H1 (cell line): ENCODE measurements around the gene KSR2. TPM values are rescaled to one million over a fixed set of nuclear protein-coding genes. Genes with fewer than 3 reads are reported as not detected.

ENCODE experiments used
- CTCF ChIA-PET: fragments of 300-600 bp; sonication (Branson Sonifier 250); formaldehyde crosslinking; loops from one replicate; lab custom pipeline; 2021; ENCODE audit not compliant: partially characterized antibody; lab: Charles Lee
- POLR2A ChIA-PET: fragments of 300-600 bp; sonication (Branson Sonifier 250); formaldehyde crosslinking; loops from one replicate; lab custom pipeline; 2021; ENCODE audit warnings: inconsistent platforms; ENCODE audit not compliant: partially characterized antibody; lab: Charles Lee
- DNase-seq, 2 experiments: peaks; one replicate each; pipeline versions ENCODE4 v3.0.0 to v3.0.0-alpha.2; 2010 to 2022; ENCODE audit warnings: low spot score in 2 of 2, low read depth in 1 of 2, mixed read lengths in 1 of 2
- FAIRE-seq: peaks from 2 replicates; lab custom pipeline; 2011; peaks lifted over from hg19 to GRCh38; lab: Jason Lieb, UNC
- H2AFZ ChIP-seq: 2 replicates; pipeline ENCODE4 v1.8.1; 2012; ENCODE audit warnings: low read length, inconsistent platforms
- H2AK5ac ChIP-seq: 2 replicates; pipeline ENCODE4 v1.6.1; 2013; ENCODE audit warnings: low read depth, low read length
- H2BK120ac ChIP-seq: replicated peaks from 2 replicates; pipeline ENCODE3; 2013; ENCODE audit warnings: low read depth, low read length, inconsistent platforms
- H2BK12ac ChIP-seq: 2 replicates; pipeline ENCODE4 v1.6.1; 2013; ENCODE audit warnings: low read depth, low read length
- H2BK15ac ChIP-seq: 2 replicates; pipeline ENCODE4 v1.6.1; 2013; ENCODE audit warnings: low read length
- H2BK20ac ChIP-seq: 2 replicates; pipeline ENCODE4 v1.6.1; 2013; ENCODE audit warnings: low read length
- H2BK5ac ChIP-seq: 2 replicates; pipeline ENCODE4 v1.6.1; 2013; ENCODE audit warnings: low read depth, low read length
- H3K14ac ChIP-seq: 2 replicates; pipeline ENCODE4 v1.6.1; 2013; ENCODE audit warnings: inconsistent platforms; ENCODE audit not compliant: insufficient read length
- H3K18ac ChIP-seq: 2 replicates; pipeline ENCODE4 v1.6.1; 2013; ENCODE audit warnings: low read length; ENCODE audit errors: extremely low read depth
- H3K23ac ChIP-seq: 2 replicates; pipeline ENCODE4 v1.6.1; 2013; ENCODE audit warnings: inconsistent platforms; ENCODE audit not compliant: insufficient read length
- H3K23me2 ChIP-seq: 2 replicates; pipeline ENCODE4 v1.6.1; 2013; ENCODE audit warnings: low read depth, low read length
- H3K27ac ChIP-seq: 2 replicates; pipeline ENCODE4 v1.6.1; 2011; ENCODE audit warnings: low read depth, low read length, inconsistent platforms
- H3K27me3 ChIP-seq, 4 experiments: replicated peaks in 1 of 4; 1 replicate in 1 of 4; 2 replicates in 3 of 4; pipeline versions ENCODE4 v1.6.1 to v1.8.1; 2011 to 2013; ENCODE audit warnings: low read length in 3 of 4, mild to moderate bottlenecking in 3 of 4, inconsistent platforms in 2 of 4, mixed read lengths in 2 of 4, moderate library complexity in 1 of 4; ENCODE audit not compliant: control insufficient read depth in 3 of 4, insufficient read depth in 3 of 4; ENCODE audit errors: extremely low read depth in 1 of 4
- H3K36me3 ChIP-seq, 4 experiments: 2 replicates each; pipeline versions ENCODE4 v1.6.1 to v1.8.1; 2011 to 2013; ENCODE audit warnings: mild to moderate bottlenecking in 4 of 4, low read length in 3 of 4, moderate library complexity in 2 of 4, control low read depth in 1 of 4, inconsistent platforms in 1 of 4; ENCODE audit not compliant: insufficient read depth in 4 of 4, control insufficient read depth in 2 of 4
- H3K4ac ChIP-seq: replicated peaks from 2 replicates; pipeline ENCODE3; 2013; ENCODE audit warnings: low read length, low read depth, mixed read lengths, inconsistent platforms; ENCODE audit not compliant: insufficient read length
- H3K4me1 ChIP-seq, 4 experiments: replicated peaks in 1 of 4; 1 replicate in 1 of 4; 2 replicates in 3 of 4; pipeline versions ENCODE4 v1.6.1 to v1.8.1; 2011 to 2013; ENCODE audit warnings: low read length in 3 of 4, inconsistent platforms in 2 of 4, mixed read lengths in 1 of 4; ENCODE audit not compliant: insufficient read depth in 4 of 4, control insufficient read depth in 3 of 4
- H3K4me2 ChIP-seq, 2 experiments: 2 replicates each; pipeline versions ENCODE4 v1.6.1 to v1.8.1; 2011 to 2013; ENCODE audit warnings: low read depth in 2 of 2, low read length in 2 of 2, control low read depth in 1 of 2, inconsistent platforms in 1 of 2, mild to moderate bottlenecking in 1 of 2; ENCODE audit not compliant: insufficient read depth in 1 of 2
- H3K4me3 ChIP-seq, 4 experiments: fragments of 200-600, 300-600 bp in 1 of 4; sonication (generic), shearing (Covaris generic), sonication (Bioruptor Twin) in 1 of 4; 2 replicates each; pipeline versions ENCODE4 v1.5.1 to v1.8.1; 2011 to 2016; ENCODE audit warnings: low read length in 4 of 4, low read depth in 3 of 4, control low read depth in 2 of 4, inconsistent platforms in 2 of 4, mild to moderate bottlenecking in 2 of 4, mixed read lengths in 1 of 4, moderate library complexity in 1 of 4; ENCODE audit not compliant: insufficient read depth in 2 of 4; ENCODE audit errors: extremely low read depth in 1 of 4
- H3K56ac ChIP-seq: replicated peaks from 2 replicates; pipeline ENCODE3; 2013; ENCODE audit warnings: low read depth, mild to moderate bottlenecking, mixed read lengths, low read length, inconsistent platforms; ENCODE audit not compliant: insufficient read length
- H3K79me1 ChIP-seq: 2 replicates; pipeline ENCODE4 v1.6.1; 2013; ENCODE audit warnings: low read depth, low read length, control low read depth
- H3K79me2 ChIP-seq, 2 experiments: 2 replicates each; pipeline versions ENCODE4 v1.6.1 to v1.8.1; 2012 to 2013; ENCODE audit warnings: low read length in 2 of 2, mild to moderate bottlenecking in 2 of 2, inconsistent platforms in 1 of 2; ENCODE audit not compliant: insufficient read depth in 2 of 2, control insufficient read depth in 1 of 2
- H3K9ac ChIP-seq, 4 experiments: replicated peaks in 1 of 4; 1 replicate in 1 of 4; 2 replicates in 3 of 4; pipeline versions ENCODE4 v1.6.1 to v1.8.1; 2011 to 2013; ENCODE audit warnings: low read depth in 3 of 4, low read length in 3 of 4, control low read depth in 2 of 4, mild to moderate bottlenecking in 2 of 4, moderate library complexity in 2 of 4, inconsistent platforms in 1 of 4; ENCODE audit errors: extremely low read depth in 1 of 4
- H3K9me3 ChIP-seq, 2 experiments: 2 replicates each; pipeline versions ENCODE4 v1.6.1 to v1.8.1; 2012 to 2013; ENCODE audit warnings: mild to moderate bottlenecking in 2 of 2, moderate library complexity in 2 of 2, control low read depth in 1 of 2, inconsistent platforms in 1 of 2, low read depth in 1 of 2, low read length in 1 of 2, mixed read lengths in 1 of 2; ENCODE audit not compliant: insufficient read depth in 2 of 2
- H4K20me1 ChIP-seq, 2 experiments: replicated peaks in 1 of 2; 2 replicates each; pipeline versions ENCODE3 to v1.8.1; 2011 to 2013; ENCODE audit warnings: inconsistent platforms in 2 of 2, low read length in 2 of 2, mild to moderate bottlenecking in 1 of 2; ENCODE audit not compliant: insufficient read depth in 2 of 2, control insufficient read depth in 1 of 2
- H4K5ac ChIP-seq: 2 replicates; pipeline ENCODE4 v1.6.1; 2013; ENCODE audit warnings: low read length, low read depth, mixed read lengths, inconsistent platforms; ENCODE audit not compliant: insufficient read length
- H4K8ac ChIP-seq: 2 replicates; pipeline ENCODE4 v1.8.0; 2013; ENCODE audit warnings: mild to moderate bottlenecking, moderate library complexity, low read length, inconsistent platforms; ENCODE audit not compliant: insufficient read depth; ENCODE audit errors: extremely low read depth
- H4K91ac ChIP-seq: replicated peaks from 2 replicates; pipeline ENCODE3; 2013; ENCODE audit warnings: low read length, mixed read lengths, inconsistent platforms; ENCODE audit not compliant: insufficient read length
- MAX ChIP-seq: IDR thresholded peaks from 2 replicates; pipeline ENCODE4 v1.6.1; 2012; ENCODE audit warnings: inconsistent platforms
- RFX5 ChIP-seq: IDR thresholded peaks from 2 replicates; pipeline ENCODE4 v1.6.1; 2011; ENCODE audit warnings: low read depth, low read length, improper control_type of control experiment, borderline replicate concordance
- WGBS, 2 experiments: shearing (Covaris generic) in 1 of 2; methylation state at CpG; one replicate each; pipeline versions ENCODE4 v1.1.6 to v1.1.7; 2013 to 2015; ENCODE audit warnings: low lambda C conversion rate in 2 of 2, mixed read lengths in 2 of 2, inconsistent platforms in 1 of 2, low coverage in 1 of 2, missing lambda C conversion rate in 1 of 2; ENCODE audit not compliant: insufficient replicate concordance in 2 of 2, insufficient coverage in 1 of 2, insufficient read length in 1 of 2; ENCODE audit errors: extremely low coverage in 1 of 2, missing lambda C conversion rate in 1 of 2; 5-methylcytosine and 5-hydroxymethylcytosine counted together
- polyA plus RNA-seq, 7 experiments: library from polyadenylated mRNA; depleted of rRNA in 3 of 7; stranded (reverse) in 5 of 7; unstranded in 2 of 7; fragments of >200 nt in 5 of 7; fragments of 200-250 nt in 2 of 7; gene quantifications; 1 replicate in 5 of 7; 2 replicates in 1 of 7; 4 replicates in 1 of 7; pipeline versions ENCODE4 v1.2.1 to v1.2.3, GENCODE V29; 2011 to 2013; ENCODE audit warnings: missing spikeins in 2 of 7, mixed read lengths in 2 of 7
- total RNA-seq: library from RNA; stranded (reverse); fragmentation: NEBNext Ultra II Directional; extraction: Animal tissue kit (Norgen Biotek cat#: 25700); gene quantifications from 2 replicates; pipeline ENCODE4 v1.2.1, GENCODE V29; 2021

KSR2 gene
- total and polyA plus RNA-seq, 2 of the 8 experiments (the other 6 are each of a cell fraction or from before 2014, with no cell fraction given), result 0.74 to 2.2 TPM

DNA sequence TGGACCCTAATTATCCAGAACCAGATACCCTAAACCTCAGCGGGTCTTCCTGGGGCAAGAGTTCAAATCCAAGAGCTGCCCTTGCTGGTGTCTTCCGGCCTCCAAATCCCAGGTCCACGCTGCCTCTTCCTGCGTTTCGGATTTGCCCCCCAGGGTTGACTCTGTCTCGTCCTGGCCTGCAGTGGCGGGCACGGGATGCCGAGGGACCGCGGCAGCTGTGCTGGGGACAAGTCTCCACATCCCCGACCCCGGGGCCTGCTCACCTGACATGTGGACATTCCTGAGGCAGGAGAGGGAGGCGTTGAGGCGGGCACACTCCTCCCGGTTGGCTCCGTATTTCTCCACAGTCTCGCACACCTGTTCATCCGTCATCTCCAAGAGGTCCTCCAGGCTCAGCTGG lies 113.6 kb downstream of the KSR2 start:
- ChIA-PET POLR2A (interaction anchor here (0.6 to 0.7 kb wide), 3 partner anchors 106 to 648 kb away, joined by 3 read pairs; no protein-coding TSS in a partner anchor), CTCF (interaction anchor here (0.6 to 5.6 kb wide), 24 partner anchors 8 to 1368 kb away, joined by 3 to 68 read pairs (median 4); no protein-coding TSS in a partner anchor)
- no peak overlapping the region for H3K18ac ChIP-seq
- no peaks in the 10 kb centered on the region for H4K20me1 ChIP-seq
- no peak overlapping the region for H4K5ac ChIP-seq
- no peak overlapping the region for H3K56ac ChIP-seq
- no peak overlapping the region for H3K27ac ChIP-seq
- no peak overlapping the region for H2BK15ac ChIP-seq
- no peak overlapping the region for H3K14ac ChIP-seq
- no peak overlapping the region for H2BK120ac ChIP-seq
- no peaks in the 10 kb centered on the region for H3K23me2 ChIP-seq
- no peaks in the 10 kb centered on the region for H3K4me1 ChIP-seq
- H3K4me3 ChIP-seq, result no peak overlapping the region
- no peaks in the 10 kb centered on the region; the same call in 1 of the 2 replicates for H3K79me1 ChIP-seq
- no peak overlapping the region for H3K9ac ChIP-seq
- H3K23ac ChIP-seq, result no peak overlapping the region
- H3K36me3 ChIP-seq, result no peaks in the 10 kb centered on the region
- DNase-seq (no peak), FAIRE-seq (no peak)
- H2BK12ac ChIP-seq, result 0 out of 2 replicates have a peak overlapping the region, but pooled peaks have one; percentile 17
- no peak overlapping the region for H4K91ac ChIP-seq
- no peaks in the 10 kb centered on the region for H3K27me3 ChIP-seq
- no peak overlapping the region for H3K4ac ChIP-seq
- no peak overlapping the region for H2BK5ac ChIP-seq
- no peaks in the 10 kb centered on the region for H3K79me2 ChIP-seq
- no peaks in the 10 kb centered on the region for H3K9me3 ChIP-seq
- H3K4me2 ChIP-seq, result no peak overlapping the region
- no peak overlapping the region for H2AK5ac ChIP-seq
- no peak for TF ChIP-seq RFX5
- TF ChIP-seq MAX, result no peak
- 89% methylated on average over 19 of the region's 19 CpGs; no CpG with 5 or more reads in 1 of the 2 experiments for whole genome bisulfite sequencing, 2 experiments
- no peak overlapping the region for H4K8ac ChIP-seq
- no peak overlapping the region for H2BK20ac ChIP-seq
- no peak overlapping the region for H2AFZ ChIP-seq
